Head of caudate nucleus (tissue), 42 donors: ENCODE measurements around the gene SLC6A16.
"Not testable (repeated sequence)": the region's sequence is repeated elsewhere in the genome, so short reads cannot be mapped to it uniquely, and the experiment has no call there.

Experiments used
- DNase-seq, 42 donors: peaks; one replicate each; pipeline versions ENCODE4 v3.0.0 to v3.0.0-alpha.2; 2020 to 2021; ENCODE audit warnings: mixed read lengths in 7 of 42
- intact Hi-C: fragments of 100-400 bp; cut with DNase I; formaldehyde crosslinking; loops from one replicate; pipeline ENCODE4 v1.15.0; 2022

Gene SLC6A16

DNA sequence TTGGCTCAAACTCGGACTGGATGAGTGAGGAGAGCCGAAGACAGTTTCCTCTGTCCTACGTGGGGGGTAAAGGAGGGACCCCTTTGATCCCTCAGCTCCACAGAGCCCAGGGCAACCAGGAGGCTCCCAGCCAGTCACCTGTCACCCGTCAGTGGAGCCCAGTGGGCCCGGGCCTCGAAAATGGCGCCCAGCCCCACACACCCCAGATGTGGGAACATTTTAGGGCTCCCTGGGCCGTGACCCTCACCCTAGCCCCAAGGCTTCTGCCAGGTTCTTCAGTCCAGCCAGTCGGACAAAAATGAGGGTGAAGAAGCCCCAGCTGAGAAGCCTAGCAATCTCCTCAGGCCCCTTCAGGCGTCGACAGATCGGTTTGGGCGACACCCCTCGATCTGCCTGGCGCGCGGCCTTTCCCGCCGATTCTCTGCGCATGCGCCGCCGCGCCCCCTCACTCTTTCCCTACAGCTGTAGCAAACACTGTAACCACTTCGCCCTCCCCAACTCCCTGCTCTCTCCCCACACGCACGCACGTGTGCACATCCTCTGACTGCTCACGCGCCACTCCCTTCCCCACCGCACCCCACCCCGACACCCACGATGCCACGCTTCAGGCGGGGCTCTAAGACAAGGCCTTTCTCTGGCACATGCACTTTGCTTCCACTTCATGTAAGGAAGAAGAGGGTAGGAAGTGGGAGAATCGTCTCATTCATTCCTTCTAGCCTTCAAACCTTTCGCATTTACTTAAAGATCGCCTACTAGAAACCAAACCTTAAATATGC is at the start of gene SLC6A16:
SLC6A16 (minus strand) TSS at position 391 of the 776 bp plus-strand sequence. CDS start 13,844 bp downstream, outside the sequence.
- intact Hi-C loops: no loop called here
- peak in 1 of 42 donors; percentile 21 for DNase-seq

DNA sequence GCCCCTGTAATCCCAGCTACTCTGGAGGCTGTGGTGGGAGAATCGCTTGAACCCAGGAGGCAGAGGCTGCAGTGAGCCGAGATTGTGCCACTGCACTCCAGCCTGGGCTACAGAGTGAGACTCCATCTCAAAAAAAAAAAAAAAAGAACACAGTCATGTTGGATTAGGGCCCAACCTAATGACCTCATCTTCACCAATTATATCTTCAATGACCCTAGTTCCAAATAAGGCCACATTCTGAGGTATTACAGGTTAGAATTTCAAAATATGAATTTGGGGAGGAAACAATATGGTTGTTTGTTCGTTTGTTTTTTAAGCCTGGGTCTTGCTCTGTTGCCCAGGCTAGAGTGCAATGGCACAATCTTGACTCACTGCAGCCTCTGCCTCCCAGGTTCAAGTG is 48.2 kb upstream of the SLC6A16 start:
- intact Hi-C loops, DNase-seq: not testable (repeated sequence)

DNA sequence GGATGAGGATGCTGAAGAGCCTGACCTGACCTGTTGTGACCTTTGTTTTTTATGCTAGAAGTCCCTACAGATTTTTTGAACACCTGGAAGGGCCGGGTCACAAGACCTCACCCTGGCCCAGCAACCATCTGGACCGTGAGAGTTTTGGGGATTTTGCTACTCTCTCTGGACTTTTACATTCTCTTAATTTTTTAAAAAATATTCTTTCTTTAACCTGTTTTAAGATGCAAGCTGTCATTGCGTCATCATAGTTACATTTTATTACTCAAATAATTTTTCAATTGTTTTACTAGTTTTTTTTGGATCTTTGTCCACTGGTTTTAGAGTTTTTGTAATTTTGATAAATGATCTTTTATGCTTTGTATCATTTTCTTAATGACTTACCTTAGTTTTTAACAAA is 46.2 kb upstream of the SLC6A16 start:
- no peak for DNase-seq
- intact Hi-C loops: no loop called here

DNA sequence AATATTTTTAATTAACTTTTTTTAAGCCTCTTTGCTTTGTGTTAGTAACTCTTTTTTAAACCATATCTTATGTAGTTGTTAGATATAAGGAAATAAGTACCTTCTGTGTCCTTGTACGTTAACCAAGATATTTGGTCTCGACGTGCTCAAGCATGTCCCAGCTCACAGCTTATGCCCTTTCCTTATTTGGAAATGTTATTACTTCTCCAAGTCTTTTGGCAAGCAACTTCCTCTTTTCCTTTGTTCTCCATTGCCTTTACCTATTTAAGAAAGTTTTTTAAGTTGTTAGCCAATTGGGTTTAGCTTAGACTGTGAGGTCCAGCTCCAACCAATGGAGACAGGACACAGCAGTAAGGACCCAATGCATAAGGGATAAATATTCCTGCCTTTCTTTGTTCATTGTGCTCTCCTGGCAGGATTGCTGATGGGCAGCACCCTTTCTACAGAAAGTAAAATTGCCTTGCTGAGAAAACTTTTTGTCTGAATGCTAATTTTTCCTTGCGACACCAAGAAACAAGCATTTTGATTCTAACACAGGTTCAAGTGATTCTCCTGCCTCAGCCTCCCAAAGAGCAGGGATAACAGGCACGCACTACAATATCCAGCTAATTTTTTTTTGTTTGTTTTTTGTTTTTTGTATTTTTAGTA is 43.8 kb upstream of the SLC6A16 start:
- DNase-seq: no peak

DNA sequence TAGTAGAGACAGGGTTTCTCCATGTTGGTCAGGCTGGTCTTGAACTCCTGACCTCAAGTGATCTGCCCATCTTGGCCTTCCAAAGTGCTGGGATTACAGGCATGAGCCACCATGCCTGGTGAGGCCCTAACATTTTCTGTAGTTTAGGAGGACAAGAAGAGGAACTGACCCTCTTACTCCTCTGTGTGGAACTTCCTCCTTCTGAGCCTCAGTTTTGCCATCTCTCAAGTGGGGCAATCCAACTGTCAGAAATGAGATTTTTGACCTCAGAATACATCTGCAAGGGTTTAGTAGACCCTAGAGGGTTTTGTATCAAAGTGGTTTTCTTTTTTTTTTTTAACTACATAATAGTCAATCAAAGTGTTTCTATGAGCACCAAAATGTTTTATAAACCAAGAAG is 41.1 kb upstream of the SLC6A16 start:
- intact Hi-C loops: no loop called here
- DNase-seq: no peak

More for the DNA sequence above, 43.8 kb upstream of the SLC6A16 start:
- intact Hi-C loops: no loop called here

DNA sequence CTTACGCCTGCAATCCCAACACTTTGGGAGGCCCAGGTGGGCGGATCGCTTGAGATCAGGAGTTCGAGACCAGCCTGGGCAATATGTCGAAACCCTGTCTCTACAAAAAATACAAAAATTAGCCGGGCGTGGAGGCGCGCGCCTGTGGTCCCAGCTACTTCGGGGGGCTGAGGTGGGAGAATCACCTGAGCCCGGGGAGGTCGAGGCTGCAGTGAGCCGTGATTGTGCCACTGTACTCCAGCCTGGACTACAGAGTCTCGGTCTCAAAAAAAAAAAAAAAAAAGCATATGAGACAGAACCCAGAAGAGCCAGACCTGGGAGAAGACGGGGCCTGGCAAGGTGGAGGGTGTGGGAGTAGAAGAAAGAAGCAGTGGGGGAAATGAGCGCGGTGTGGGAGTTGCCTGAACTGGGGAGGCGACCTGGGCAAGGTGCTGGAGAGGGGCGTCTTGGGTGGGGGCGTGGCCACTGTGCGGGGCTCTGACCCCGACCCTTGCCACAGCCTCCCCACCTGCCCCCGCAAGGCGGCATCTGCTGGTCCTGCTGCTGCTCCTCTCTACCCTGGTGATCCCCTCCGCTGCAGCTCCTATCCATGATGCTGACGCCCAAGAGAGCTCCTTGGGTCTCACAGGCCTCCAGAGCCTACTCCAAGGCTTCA is 39.2 kb upstream of the SLC6A16 start:
- DNase-seq: no peak
- intact Hi-C loops: loop anchor here (5.0 kb wide), 1 partner anchor 258 kb away; no protein-coding TSS in a partner anchor

DNA sequence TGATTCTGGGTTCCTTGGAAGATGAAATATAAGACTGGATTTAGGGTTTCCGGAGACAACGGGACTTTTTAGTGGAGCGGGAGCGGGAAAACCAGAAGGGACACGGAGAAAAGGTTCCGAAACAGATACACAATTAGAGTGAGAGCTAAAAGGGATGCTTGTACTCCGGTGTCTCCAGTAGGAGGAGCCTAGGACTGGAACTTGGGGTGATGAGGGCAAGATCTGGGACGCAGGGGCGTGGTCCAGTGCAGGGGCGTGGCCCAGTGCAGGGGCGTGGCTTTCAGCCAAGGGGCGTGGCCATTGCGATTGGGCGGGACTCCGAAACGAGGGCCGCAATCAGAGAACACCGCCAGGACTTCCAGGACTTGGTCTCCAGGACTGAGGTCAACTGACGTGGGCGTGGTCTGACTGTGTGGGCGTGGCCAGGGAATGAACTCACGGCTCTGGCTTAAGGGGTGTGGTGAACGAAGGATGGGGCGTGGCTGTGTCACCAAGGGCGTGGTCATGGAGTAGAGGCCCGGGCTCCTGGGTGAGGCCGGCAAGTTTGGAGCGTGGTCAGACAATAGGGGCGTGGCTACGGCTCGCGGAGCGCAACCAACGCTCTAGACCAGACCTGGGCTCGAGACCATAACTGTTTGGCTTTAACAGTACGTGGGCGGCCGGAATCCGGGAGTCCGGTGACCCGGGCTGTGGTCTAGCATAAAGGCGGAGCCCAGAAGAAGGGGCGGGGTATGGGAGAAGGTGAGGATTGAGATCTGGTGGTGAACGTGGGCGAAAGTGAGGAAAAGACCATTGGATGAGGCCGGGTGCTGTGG is 38.5 kb upstream of the SLC6A16 start, which contains the start of gene DKKL1:
DKKL1 (plus strand) TSS at position 610 of the 815 bp plus-strand sequence; CDS start at position 732, 122 bp downstream.
- DNase-seq: peak in 37 of 42 donors; percentile 8 to 74 (median 32)
- intact Hi-C loops: loop anchor here (5.0 kb wide), 1 partner anchor 259 kb away; no protein-coding TSS in a partner anchor

DNA sequence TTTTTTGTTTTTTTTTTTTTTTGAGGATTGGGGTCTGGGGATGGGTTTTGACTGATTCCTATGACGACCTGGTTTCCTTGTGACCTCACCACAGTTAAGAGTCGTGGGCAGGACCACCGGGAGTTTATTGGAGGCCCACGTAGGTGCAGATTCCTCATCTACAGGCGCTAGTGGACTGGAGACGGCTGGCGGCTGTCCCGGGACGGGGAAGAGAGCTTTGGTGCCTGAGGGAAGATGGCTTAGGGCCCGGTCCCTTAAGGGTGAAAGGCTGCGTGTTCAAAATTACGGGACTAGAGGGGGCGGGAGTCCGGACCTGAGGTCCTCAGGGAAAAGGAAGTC is 37.9 kb upstream of the SLC6A16 start:
- intact Hi-C loops: loop anchor here (5.0 kb wide), 1 partner anchor 259 kb away; no protein-coding TSS in a partner anchor

DNA sequence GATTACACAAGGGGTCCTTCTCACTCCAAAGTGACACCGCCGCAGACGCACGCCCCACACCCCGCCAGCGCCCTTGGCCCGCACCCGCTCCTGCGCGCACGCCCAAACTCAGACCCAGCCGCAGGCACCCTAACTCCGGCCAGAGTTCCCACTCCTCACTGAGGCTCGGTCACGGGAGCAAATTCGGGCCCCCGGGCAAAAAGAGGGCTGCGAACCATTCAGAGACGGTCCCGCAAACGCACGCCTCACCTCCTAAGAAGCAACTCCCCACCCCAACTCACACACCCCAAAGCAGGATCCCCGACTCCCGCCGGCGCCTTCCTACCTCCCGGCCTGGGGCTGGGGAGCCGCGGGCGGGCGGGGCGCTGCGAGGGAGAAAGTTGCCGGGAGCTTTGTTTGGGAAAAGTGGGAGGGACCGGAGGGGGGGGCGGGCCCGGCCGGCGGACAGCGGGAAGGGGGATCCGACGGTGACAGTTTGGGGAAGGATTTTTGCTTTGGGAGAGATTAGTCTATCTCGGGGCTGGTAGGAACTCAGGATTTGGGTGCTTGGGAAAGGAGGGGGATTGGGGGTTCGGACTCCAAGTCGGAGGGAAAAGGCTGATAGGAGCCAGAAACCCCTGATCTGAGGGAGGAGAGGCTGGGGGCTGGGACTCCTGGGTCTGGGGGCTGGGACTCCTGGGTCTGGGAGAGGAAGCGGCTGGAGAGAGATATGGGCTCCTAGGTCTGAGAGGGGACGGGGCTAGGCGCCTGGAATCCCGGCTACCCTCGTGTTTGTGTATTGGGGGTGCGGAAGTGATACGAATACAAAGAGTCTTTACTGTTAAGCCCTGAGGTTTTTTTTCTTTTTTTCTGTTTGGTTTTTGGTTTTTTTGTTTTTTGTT is 37.3 kb upstream of the SLC6A16 start, which contains the start of gene TEAD2:
TEAD2 (minus strand) TSS at position 369 of the 881 bp plus-strand sequence. CDS start 2,341 bp downstream, outside the sequence.
- intact Hi-C loops: loop anchor here (5.0 kb wide), 1 partner anchor 260 kb away; no protein-coding TSS in a partner anchor
- DNase-seq: peak in 1 of 42 donors; percentile 47

More for the DNA sequence above, 37.9 kb upstream of the SLC6A16 start:
- DNase-seq: no peak

DNA sequence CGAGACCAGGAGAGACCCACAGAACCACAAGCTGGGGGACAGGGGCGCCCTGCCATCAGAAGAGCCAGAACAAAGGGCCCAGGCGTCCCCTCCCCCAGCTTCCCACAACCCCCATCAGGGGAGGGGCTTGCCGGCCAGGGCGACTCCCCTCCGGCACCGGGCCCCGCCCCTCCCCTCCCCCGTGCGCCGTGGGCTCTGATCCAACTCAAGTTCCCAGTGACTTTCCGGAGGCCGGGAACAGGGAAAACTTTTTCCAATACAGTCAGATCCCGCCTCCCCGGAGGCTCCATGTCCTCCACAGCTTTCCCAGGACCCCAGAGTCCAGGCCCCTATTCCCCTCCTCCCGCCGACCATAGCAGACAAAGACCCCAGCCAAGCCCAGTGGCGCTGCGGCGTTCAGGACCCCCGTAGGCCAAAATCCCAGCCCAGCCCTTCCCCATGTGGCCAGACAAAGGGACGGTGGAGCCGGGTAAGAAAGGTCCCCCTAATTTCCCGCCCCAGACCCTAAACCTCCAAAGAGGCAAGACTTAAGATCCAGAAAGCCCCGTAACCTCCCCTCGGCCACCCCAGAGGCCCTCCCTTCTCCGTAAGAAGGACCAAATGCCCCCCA is 36.6 kb upstream of the SLC6A16 start:
- intact Hi-C loops: loop anchor here (5.0 kb wide), 1 partner anchor 261 kb away; no protein-coding TSS in a partner anchor

DNA sequence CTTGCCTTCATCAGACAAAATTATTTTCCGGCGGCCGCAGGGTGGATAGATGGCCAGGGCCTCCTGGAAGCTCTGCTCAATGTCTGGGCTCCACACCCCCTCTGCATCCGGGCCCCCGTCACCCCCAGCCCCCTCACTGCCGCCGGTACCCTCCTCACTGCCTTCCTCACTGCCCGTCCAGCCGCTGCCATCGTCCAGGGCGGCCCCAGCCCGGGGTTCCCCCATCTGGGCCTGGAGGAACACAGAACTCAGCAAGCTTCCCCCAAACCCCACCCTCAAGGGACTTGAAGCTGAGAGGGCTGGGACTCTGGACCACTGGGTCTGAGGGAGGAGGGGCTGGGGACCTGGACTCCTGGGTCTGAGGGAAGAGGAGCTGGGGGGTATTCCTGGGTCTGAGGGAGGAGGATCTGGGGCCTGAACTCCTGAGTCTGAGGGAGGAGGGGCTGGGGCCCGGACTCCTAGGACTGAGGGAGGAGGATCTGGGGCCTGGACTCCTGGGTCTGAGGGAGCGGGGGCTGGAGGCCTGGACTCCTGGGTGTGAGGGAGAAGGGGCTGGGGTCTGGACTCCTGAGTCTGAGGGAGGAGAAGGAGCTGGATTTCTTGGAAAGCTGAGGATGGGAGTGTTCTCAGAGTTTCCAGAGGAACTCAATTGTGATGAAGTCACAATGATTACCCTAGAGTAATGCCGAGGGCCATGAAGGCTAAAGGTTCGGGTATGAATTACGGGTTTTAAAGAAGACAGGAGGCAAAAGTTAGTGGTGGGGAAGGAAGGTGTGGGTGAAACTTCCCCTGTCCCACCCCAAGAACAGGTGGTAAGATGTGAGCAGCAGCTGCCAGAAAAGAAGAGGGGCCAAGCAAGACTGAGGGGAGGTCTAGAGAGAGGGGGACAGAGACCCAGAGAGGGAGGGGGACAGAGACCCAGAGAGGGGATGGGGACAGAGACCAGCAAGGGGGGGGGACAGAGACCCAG is 35.1 kb upstream of the SLC6A16 start:
- DNase-seq: no peak

More for the DNA sequence above, 36.6 kb upstream of the SLC6A16 start:
- DNase-seq: peak in 2 of 42 donors; percentile 19 to 26

DNA sequence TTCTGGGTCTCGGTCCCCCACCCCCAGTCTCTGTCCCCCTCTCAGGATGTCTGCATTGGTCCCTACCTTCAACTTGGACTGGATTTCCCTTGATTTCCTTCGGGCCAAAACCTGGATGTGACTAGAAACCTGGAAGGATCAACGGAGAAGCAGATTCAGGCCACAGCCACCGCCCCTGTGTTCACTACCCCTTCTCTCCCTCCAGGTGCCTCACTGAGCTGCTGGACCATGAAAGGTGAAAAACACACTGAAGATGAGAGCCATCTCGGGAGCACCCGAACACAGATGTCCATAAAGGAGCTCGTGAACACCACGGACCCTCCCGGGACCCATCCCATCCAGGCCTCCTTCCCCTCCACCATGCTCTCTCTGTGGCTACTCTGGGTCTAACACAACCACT is 32.2 kb upstream of the SLC6A16 start:
- intact Hi-C loops: no loop called here
- DNase-seq: no peak

More for the DNA sequence above, 35.1 kb upstream of the SLC6A16 start:
- intact Hi-C loops: loop anchor here (5.0 kb wide), 1 partner anchor 262 kb away; no protein-coding TSS in a partner anchor

DNA sequence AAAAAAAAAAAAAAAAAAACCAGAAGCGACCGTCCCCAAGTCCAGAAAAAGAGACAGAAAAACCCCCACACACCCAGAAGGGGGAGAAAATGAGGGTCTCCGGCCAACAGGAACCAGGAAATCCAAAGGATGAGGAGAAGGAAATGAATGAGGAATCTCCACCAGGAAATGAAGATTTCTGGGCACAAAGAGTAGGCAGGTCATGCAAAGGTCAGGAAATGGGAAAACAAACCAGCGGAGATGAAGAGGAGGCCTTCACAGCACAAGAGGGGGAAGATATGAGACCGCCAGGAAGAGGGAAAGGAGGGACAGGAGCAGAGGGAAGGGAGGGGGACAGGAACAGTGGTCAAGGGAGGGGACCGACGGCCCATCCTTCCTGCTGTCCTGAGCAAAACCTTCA is 31.4 kb upstream of the SLC6A16 start:
- DNase-seq: no peak
- intact Hi-C loops: no loop called here

DNA sequence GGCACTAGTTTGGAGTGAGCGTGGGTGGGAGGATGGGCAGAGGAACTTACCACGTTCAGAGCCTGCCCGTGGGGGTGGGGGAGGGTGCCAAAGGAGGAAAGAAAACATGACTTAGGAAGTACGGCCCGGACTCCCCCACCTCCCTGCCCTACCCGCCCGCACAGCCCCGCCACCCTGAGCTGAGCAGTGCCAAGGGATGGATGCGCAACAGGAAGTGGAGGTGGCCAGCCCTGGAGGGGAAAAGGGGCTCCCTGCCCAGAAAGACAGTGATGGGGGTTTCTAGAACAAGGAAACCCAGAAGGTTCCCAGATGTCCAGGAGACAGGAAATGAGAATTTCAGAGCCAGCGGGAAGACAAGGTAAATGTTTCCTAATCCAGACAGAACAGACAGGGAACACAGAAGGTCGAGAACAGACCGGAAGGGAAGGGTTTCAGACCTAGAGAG is 30.9 kb upstream of the SLC6A16 start:
- no peak for DNase-seq
- intact Hi-C loops: no loop called here

DNA sequence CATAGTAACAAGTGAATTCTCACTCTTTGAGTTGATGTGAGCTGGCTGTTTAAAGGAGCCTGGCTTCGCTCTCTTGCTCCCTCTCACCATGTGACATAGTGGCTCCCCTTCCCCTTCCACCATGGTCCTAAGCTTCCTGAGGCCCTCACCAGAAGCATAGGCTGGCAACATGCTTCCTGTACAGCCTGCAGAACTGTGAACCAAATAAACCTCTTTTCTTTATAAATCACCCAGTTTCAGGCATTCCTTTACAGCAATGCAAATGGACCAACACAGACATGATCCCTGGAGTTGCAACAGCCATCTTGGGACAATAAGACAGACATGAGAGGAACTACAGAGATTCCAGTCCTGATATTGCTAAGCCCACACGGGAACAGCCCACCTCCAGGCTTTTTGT is 24.6 kb upstream of the SLC6A16 start:
- intact Hi-C loops: no loop called here
- no peak for DNase-seq
